ENCODE measurements around the gene ABCB9.
"Not testable (repeated sequence)": the region's sequence is repeated elsewhere in the genome, so short reads cannot be mapped to it uniquely, and the experiment has no call there.

Gene ABCB9

GRCh38 chr12:122965851-122966742 is at the start of gene ABCB9:
Gene ABCB9 (minus strand): TSS chr12:122966463. CDS start chr12:122960235, 6,228 bp downstream.
- no peak for DNase-seq

- DNase-seq: not testable (repeated sequence)
Measured at GRCh38 chr12:123014473-123014872, 48.2 kb upstream of the ABCB9 start.

- no peak for DNase-seq
Measured at GRCh38 chr12:123013185-123014095, 47.2 kb upstream of the ABCB9 start.

GRCh38 chr12:123011701-123012100 is 45.4 kb upstream of the ABCB9 start:
- DNase-seq: no peak

- DNase-seq: no peak
Measured at GRCh38 chr12:123010681-123011080, 44.4 kb upstream of the ABCB9 start.

- no peak for DNase-seq
Measured at GRCh38 chr12:123010110-123010509, 43.8 kb upstream of the ABCB9 start.

- no peak for DNase-seq
Measured at GRCh38 chr12:123006977-123007376, 40.7 kb upstream of the ABCB9 start.

- DNase-seq: no peak
Measured at GRCh38 chr12:123005081-123005626, 38.9 kb upstream of the ABCB9 start.

- DNase-seq: no peak
Measured at GRCh38 chr12:123004287-123004686, 38.0 kb upstream of the ABCB9 start.

- no peak for DNase-seq
Measured at GRCh38 chr12:123003257-123003656, 37.0 kb upstream of the ABCB9 start.

GRCh38 chr12:123001464-123001863 is 35.2 kb upstream of the ABCB9 start:
- no peak for DNase-seq

GRCh38 chr12:123000578-123000977 is 34.3 kb upstream of the ABCB9 start:
- DNase-seq: no peak

GRCh38 chr12:122999986-123000420 is 33.7 kb upstream of the ABCB9 start:
- DNase-seq: no peak

GRCh38 chr12:122999196-122999946 is 33.1 kb upstream of the ABCB9 start:
- DNase-seq: no peak

- DNase-seq: no peak
Measured at GRCh38 chr12:122998316-122998715, 32.1 kb upstream of the ABCB9 start.

- no peak for DNase-seq
Measured at GRCh38 chr12:122997343-122998250, 31.3 kb upstream of the ABCB9 start.

GRCh38 chr12:122996621-122997342 is 30.5 kb upstream of the ABCB9 start:
- DNase-seq: no peak

- DNase-seq: no peak
Measured at GRCh38 chr12:122996188-122996601, 29.9 kb upstream of the ABCB9 start.

- DNase-seq: no peak
Measured at GRCh38 chr12:122995503-122996187, 29.4 kb upstream of the ABCB9 start.

Data from NK-92 treated with Interleukin-12 subunit alpha and Interleukin-12 subunit beta, amount 100 ng/mL, for 24 hours (cell line).